H9 (cell line): Measurements from ENCODE around the gene DUSP15. TPM values are rescaled to one million over a fixed set of nuclear protein-coding genes. Genes with fewer than 3 reads are reported as not detected.

Experiments
- DNase-seq: peaks from one replicate; pipeline ENCODE4 v3.0.0-alpha.2; 2017
- H2AFZ ChIP-seq: one replicate; pipeline ENCODE4 v1.6.1; 2013; ENCODE audit warnings: mild to moderate bottlenecking, low read length, control low read depth, moderate library complexity
- H2AK5ac ChIP-seq: 2 replicates; pipeline ENCODE4 v1.6.1; 2013; ENCODE audit warnings: low read length, control low read depth, mixed read lengths; ENCODE audit not compliant: insufficient read length
- H2BK120ac ChIP-seq: one replicate; pipeline ENCODE4 v1.6.1; 2013; ENCODE audit warnings: low read depth, mild to moderate bottlenecking, low read length, control low read depth, inconsistent platforms; ENCODE audit not compliant: poor library complexity, severe bottlenecking
- H2BK12ac ChIP-seq: 2 replicates; pipeline ENCODE4 v1.6.1; 2013; ENCODE audit warnings: low read length, control low read depth, mixed read lengths, low read depth; ENCODE audit not compliant: insufficient read length
- H2BK15ac ChIP-seq: 2 replicates; pipeline ENCODE4 v1.6.1; 2013; ENCODE audit warnings: low read depth, low read length, control low read depth
- H2BK20ac ChIP-seq: one replicate; pipeline ENCODE4 v1.6.1; 2013; ENCODE audit warnings: low read depth, mild to moderate bottlenecking, low read length, control low read depth, inconsistent platforms; ENCODE audit not compliant: poor library complexity, severe bottlenecking
- H2BK5ac ChIP-seq: 2 replicates; pipeline ENCODE4 v1.6.1; 2013; ENCODE audit warnings: low read length, control low read depth, mixed read lengths; ENCODE audit not compliant: insufficient read length
- H3K14ac ChIP-seq: 2 replicates; pipeline ENCODE4 v1.6.1; 2013; ENCODE audit warnings: low read length, control low read depth; ENCODE audit not compliant: insufficient read depth
- H3K18ac ChIP-seq: 2 replicates; pipeline ENCODE4 v1.6.1; 2013; ENCODE audit warnings: low read depth, mild to moderate bottlenecking, mixed read lengths, low read length, control low read depth; ENCODE audit not compliant: insufficient read length
- H3K23ac ChIP-seq: 2 replicates; pipeline ENCODE4 v1.6.1; 2013; ENCODE audit warnings: low read length, control low read depth, mixed read lengths, low read depth; ENCODE audit not compliant: insufficient read length
- H3K23me2 ChIP-seq: 2 replicates; pipeline ENCODE4 v1.6.1; 2013; ENCODE audit warnings: low read depth, mild to moderate bottlenecking, mixed read lengths, low read length, control low read depth; ENCODE audit not compliant: insufficient read length, poor library complexity, severe bottlenecking
- H3K27ac ChIP-seq: 2 replicates; pipeline ENCODE4 v1.5.1; 2013; ENCODE audit warnings: low read length, control low read depth, mixed read lengths, low read depth; ENCODE audit not compliant: insufficient read length
- H3K27me3 ChIP-seq: 2 replicates; pipeline ENCODE4 v1.6.1; 2013; ENCODE audit warnings: low read length, control low read depth, inconsistent platforms; ENCODE audit not compliant: insufficient read depth
- H3K4ac ChIP-seq: 2 replicates; pipeline ENCODE4 v1.6.1; 2013; ENCODE audit warnings: low read depth, mild to moderate bottlenecking, control low read depth, inconsistent platforms, low read length, moderate library complexity
- H3K4me1 ChIP-seq: 2 replicates; pipeline ENCODE4 v1.6.1; 2013; ENCODE audit warnings: low read length, control low read depth, inconsistent platforms; ENCODE audit not compliant: insufficient read depth
- H3K4me2 ChIP-seq: 2 replicates; pipeline ENCODE4 v1.6.1; 2013; ENCODE audit warnings: low read length, control low read depth, mixed read lengths; ENCODE audit not compliant: insufficient read length, insufficient read depth
- H3K56ac ChIP-seq: 2 replicates; pipeline ENCODE4 v1.6.1; 2013; ENCODE audit warnings: low read depth, mild to moderate bottlenecking, mixed read lengths, low read length, control low read depth; ENCODE audit not compliant: insufficient read length
- H3K79me1 ChIP-seq: 2 replicates; pipeline ENCODE4 v1.6.1; 2013; ENCODE audit warnings: low read depth, mild to moderate bottlenecking, moderate library complexity, low read length, control low read depth, inconsistent platforms; ENCODE audit not compliant: insufficient read depth, poor library complexity, severe bottlenecking
- H3K79me2 ChIP-seq: 2 replicates; pipeline ENCODE4 v1.6.1; 2013; ENCODE audit warnings: low read length, control low read depth, inconsistent platforms; ENCODE audit not compliant: insufficient read depth
- H3K9ac ChIP-seq: 2 replicates; pipeline ENCODE4 v1.6.1; 2013; ENCODE audit warnings: low read length, control low read depth, mixed read lengths; ENCODE audit not compliant: insufficient read length; ENCODE audit errors: extremely low read depth
- H3K9me3 ChIP-seq: one replicate; pipeline ENCODE4 v1.6.1; 2013; ENCODE audit warnings: low read depth, low read length, inconsistent platforms; ENCODE audit not compliant: control insufficient read depth
- H3T11ph ChIP-seq: one replicate; pipeline ENCODE4 v1.6.1; 2013; ENCODE audit warnings: mild to moderate bottlenecking, low read length, control low read depth, inconsistent platforms
- H4K20me1 ChIP-seq: one replicate; pipeline ENCODE4 v1.6.1; 2013; ENCODE audit not compliant: control insufficient read depth, insufficient read length, insufficient read depth
- H4K5ac ChIP-seq: 2 replicates; pipeline ENCODE4 v1.6.1; 2013; ENCODE audit warnings: low read depth, mild to moderate bottlenecking, mixed read lengths, low read length, control low read depth; ENCODE audit not compliant: insufficient read length
- H4K8ac ChIP-seq: replicated peaks from 2 replicates; pipeline ENCODE4 v1.6.1; 2013; ENCODE audit warnings: low read length, control low read depth, mixed read lengths, low read depth; ENCODE audit not compliant: insufficient read length
- H4K91ac ChIP-seq: 2 replicates; pipeline ENCODE4 v1.6.1; 2013; ENCODE audit warnings: low read depth, mild to moderate bottlenecking, moderate library complexity, mixed read lengths, low read length, control low read depth; ENCODE audit not compliant: insufficient read length
- H3K27ac Mint-ChIP-seq, 3 experiments: 2 replicates in 2 of 3; 3 replicates in 1 of 3; pipeline ENCODE4 v1.8.0; 2020 to 2021; ENCODE audit warnings: mixed read lengths in 3 of 3, mild to moderate bottlenecking in 1 of 3, moderate library complexity in 1 of 3
- H3K27me3 Mint-ChIP-seq: 2 replicates; pipeline ENCODE4 v1.8.0; 2021; ENCODE audit warnings: low read depth, mild to moderate bottlenecking, moderate library complexity, mixed read lengths
- H3K36me3 Mint-ChIP-seq, 3 experiments: 2 replicates in 2 of 3; 3 replicates in 1 of 3; pipeline ENCODE4 v1.8.0; 2020 to 2021; ENCODE audit warnings: low read depth in 3 of 3, mixed read lengths in 3 of 3; ENCODE audit not compliant: insufficient read depth in 1 of 3
- H3K4me1 Mint-ChIP-seq, 2 experiments: 2 replicates each; pipeline ENCODE4 v1.8.0; 2020; ENCODE audit warnings: mixed read lengths in 2 of 2
- H3K4me3 Mint-ChIP-seq, 2 experiments: 2 replicates in 1 of 2; 3 replicates in 1 of 2; pipeline ENCODE4 v1.8.0; 2020 to 2021; ENCODE audit warnings: mild to moderate bottlenecking in 2 of 2, mixed read lengths in 2 of 2, moderate library complexity in 1 of 2
- H3K9me3 Mint-ChIP-seq, 2 experiments: 2 replicates in 1 of 2; 3 replicates in 1 of 2; pipeline ENCODE4 v1.8.0; 2020; ENCODE audit warnings: mild to moderate bottlenecking in 2 of 2, mixed read lengths in 2 of 2, moderate library complexity in 1 of 2
- WGBS: extraction: QIAGEN DNeasy Blood & Tissue Kit; methylation state at CpG from one replicate; pipeline ENCODE4 v1.1.7; 2013; ENCODE audit warnings: missing lambda C conversion rate, low lambda C conversion rate, mixed read lengths; ENCODE audit not compliant: insufficient read length; ENCODE audit errors: extremely low coverage; 5-methylcytosine and 5-hydroxymethylcytosine counted together
- total RNA-seq: library from RNA; stranded (reverse); gene quantifications from 2 replicates; pipeline ENCODE4 v1.2.1, GENCODE V29; 2021
- TF ChIP-seq, protein P1 (sequence below): fragments of 200-600 bp; sonication (generic); conservative IDR thresholded peaks from 3 replicates; pipeline ENCODE4 v1.8.0; 2021; ENCODE audit warnings: antibody characterized with exemption, mild to moderate bottlenecking

Gene DUSP15
- total RNA-seq, 1 experiment from 2014 or later: 5.6 TPM

GRCh38 chr20:31861135-31861384 is 9.3 kb downstream of the DUSP15 start:
- Histone ChIP-seq H3K56ac (no peak overlapping the region), H3K4me1 (peaks cover 5% of the 10 kb centered on the region; the same call in 1 of the 2 replicates), H4K20me1 (no peaks in the 10 kb centered on the region), H4K91ac (no peak overlapping the region), H3K79me1 (no peaks in the 10 kb centered on the region), H2AK5ac (no peak overlapping the region), H3K4ac (no peak overlapping the region), H3K18ac (no peak overlapping the region), H3K27ac (no peak overlapping the region), H3K23me2 (peaks cover 13% of the 10 kb centered on the region), H2BK5ac (no peak overlapping the region), H3K9me3 (no peaks in the 10 kb centered on the region), H3T11ph (no peak overlapping the region), H2BK12ac (no peak overlapping the region), H3K23ac (no peak overlapping the region), H3K9ac (no peak overlapping the region), H2BK15ac (no peak overlapping the region), H4K8ac (no peak overlapping the region), H2BK120ac (no peak overlapping the region), H4K5ac (no peak overlapping the region), H3K4me2 (peak overlapping the region; percentile 53), H3K14ac (no peak overlapping the region), H3K27me3 (no peaks in the 10 kb centered on the region), H2AFZ (no peak overlapping the region), H2BK20ac (no peak overlapping the region), H3K79me2 (no peaks in the 10 kb centered on the region)
- Mint-ChIP-seq H3K9me3 (no peaks in the 10 kb centered on the region), H3K4me1 (peaks cover 30 to 33% of the 10 kb centered on the region in 2 experiments), H3K36me3 (no peaks in the 10 kb centered on the region; a peak in 1 of 7 replicates), H3K4me3 (peak overlapping the region; percentile 84 to 85), H3K27ac (no peak overlapping the region), H3K27me3 (peaks cover 15% of the 10 kb centered on the region)
- TF ChIP-seq, protein P1, sequence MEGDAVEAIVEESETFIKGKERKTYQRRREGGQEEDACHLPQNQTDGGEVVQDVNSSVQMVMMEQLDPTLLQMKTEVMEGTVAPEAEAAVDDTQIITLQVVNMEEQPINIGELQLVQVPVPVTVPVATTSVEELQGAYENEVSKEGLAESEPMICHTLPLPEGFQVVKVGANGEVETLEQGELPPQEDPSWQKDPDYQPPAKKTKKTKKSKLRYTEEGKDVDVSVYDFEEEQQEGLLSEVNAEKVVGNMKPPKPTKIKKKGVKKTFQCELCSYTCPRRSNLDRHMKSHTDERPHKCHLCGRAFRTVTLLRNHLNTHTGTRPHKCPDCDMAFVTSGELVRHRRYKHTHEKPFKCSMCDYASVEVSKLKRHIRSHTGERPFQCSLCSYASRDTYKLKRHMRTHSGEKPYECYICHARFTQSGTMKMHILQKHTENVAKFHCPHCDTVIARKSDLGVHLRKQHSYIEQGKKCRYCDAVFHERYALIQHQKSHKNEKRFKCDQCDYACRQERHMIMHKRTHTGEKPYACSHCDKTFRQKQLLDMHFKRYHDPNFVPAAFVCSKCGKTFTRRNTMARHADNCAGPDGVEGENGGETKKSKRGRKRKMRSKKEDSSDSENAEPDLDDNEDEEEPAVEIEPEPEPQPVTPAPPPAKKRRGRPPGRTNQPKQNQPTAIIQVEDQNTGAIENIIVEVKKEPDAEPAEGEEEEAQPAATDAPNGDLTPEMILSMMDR: no peak; the same call in 2 of the 3 replicates
- DNase-seq: peak; percentile 75
- no CpG with 5 or more reads among the region's 20 CpGs for WGBS
